Neural crest cell (in vitro differentiated cells): ENCODE measurements around the gene ATP9B. TPM values are rescaled to one million over a fixed set of nuclear protein-coding genes. Genes with fewer than 3 reads are reported as not detected.

Experiments
- DNase-seq: peaks from one replicate; pipeline ENCODE4 v3.0.0; 2021; ENCODE audit warnings: low read depth, mixed read lengths, low spot score
- H3K27ac Mint-ChIP-seq: one replicate; pipeline ENCODE4 v1.8.0; 2021; ENCODE audit warnings: mild to moderate bottlenecking, mixed read lengths; ENCODE audit not compliant: unreplicated experiment
- H3K27me3 Mint-ChIP-seq: 2 replicates; pipeline ENCODE4 v1.8.0; 2021; ENCODE audit warnings: low read depth, mild to moderate bottlenecking, mixed read lengths
- H3K36me3 Mint-ChIP-seq: 2 replicates; pipeline ENCODE4 v1.8.0; 2021; ENCODE audit warnings: low read depth, mild to moderate bottlenecking, mixed read lengths
- H3K4me1 Mint-ChIP-seq: 2 replicates; pipeline ENCODE4 v1.8.0; 2021; ENCODE audit warnings: mixed read lengths
- H3K4me3 Mint-ChIP-seq: one replicate; pipeline ENCODE4 v1.8.0; 2021; ENCODE audit warnings: mild to moderate bottlenecking, mixed read lengths
- H3K9me3 Mint-ChIP-seq: 2 replicates; pipeline ENCODE4 v1.8.0; 2021; ENCODE audit warnings: mixed read lengths
- CTCF ChIP-seq: fragments of 200-600 bp; sonication (generic); conservative IDR thresholded peaks from 2 replicates; pipeline ENCODE4 v1.5.0; 2021; ENCODE audit warnings: antibody characterized with exemption, mild to moderate bottlenecking
- total RNA-seq: library from RNA; stranded (reverse); gene quantifications from 2 replicates; pipeline ENCODE4 v1.2.1, GENCODE V29; 2021

The ATP9B gene
- total RNA-seq, 1 donor from 2014 or later = 32.9 TPM

- peaks cover 2% of the 10 kb centered on the region for H3K9me3 Mint-ChIP-seq
- peaks cover 12% of the 10 kb centered on the region for H3K4me1 Mint-ChIP-seq
- H3K36me3 Mint-ChIP-seq = peaks cover 12% of the 10 kb centered on the region
- DNase-seq = no peak
- no peaks in the 10 kb centered on the region for H3K27me3 Mint-ChIP-seq
- no peak overlapping the region for H3K4me3 Mint-ChIP-seq
- TF ChIP-seq CTCF = no peak
- no peak overlapping the region for H3K27ac Mint-ChIP-seq
Measured at GRCh38 chr18:79187532-79188277, 118.5 kb downstream of the ATP9B start.

- no peak for DNase-seq
- TF ChIP-seq CTCF = no peak
- Mint-ChIP-seq H3K4me3 (no peak overlapping the region), H3K36me3 (peaks cover 10% of the 10 kb centered on the region), H3K27ac (peak overlapping the region; percentile 21), H3K27me3 (no peaks in the 10 kb centered on the region), H3K4me1 (peaks cover 8% of the 10 kb centered on the region), H3K9me3 (peaks cover 2% of the 10 kb centered on the region)
Measured at GRCh38 chr18:79191418-79191817, 122.2 kb downstream of the ATP9B start.

- Mint-ChIP-seq H3K9me3 (peaks cover 2% of the 10 kb centered on the region), H3K27ac (no peak overlapping the region)
Measured at GRCh38 chr18:79191956-79192355, 122.8 kb downstream of the ATP9B start.

GRCh38 chr18:79193826-79194225 is 124.6 kb downstream of the ATP9B start:
- H3K27ac Mint-ChIP-seq = no peak overlapping the region
- H3K4me3 Mint-ChIP-seq = no peak overlapping the region
- DNase-seq = no peak

More at GRCh38 chr18:79191956-79192355, 122.8 kb downstream of the ATP9B start:
- no peak for TF ChIP-seq CTCF
- Mint-ChIP-seq H3K4me1 (peaks cover 8% of the 10 kb centered on the region), H3K4me3 (no peak overlapping the region), H3K27me3 (no peaks in the 10 kb centered on the region), H3K36me3 (peaks cover 10% of the 10 kb centered on the region)
- no peak for DNase-seq

More at GRCh38 chr18:79193826-79194225, 124.6 kb downstream of the ATP9B start:
- Mint-ChIP-seq H3K36me3 (peaks cover 12% of the 10 kb centered on the region), H3K27me3 (no peaks in the 10 kb centered on the region), H3K4me1 (peaks cover 4% of the 10 kb centered on the region), H3K9me3 (peaks cover 2% of the 10 kb centered on the region)
- no peak for TF ChIP-seq CTCF
